Activated T-helper 1 cell treated with anti-CD3 and anti-CD28 coated beads, Interleukin-12 subunit alpha, Interleukin-12 subunit beta, Interleukin-2, Interleukin-4 antibody, amounts not matched to agents 30 ng/mL and 10 ng/mL and 1 ng/mL, durations not matched to agents 14 hours and 24 hours and 36 hours (primary cell): ENCODE data around the gene UGP2. TPM values are rescaled to one million over a fixed set of nuclear protein-coding genes. Genes with fewer than 3 reads are reported as not detected.

Experiments
- DNase-seq: peaks from one replicate; pipeline ENCODE4 v3.0.0; 2021; ENCODE audit warnings: low spot score
- H3K27ac Mint-ChIP-seq: one replicate; pipeline ENCODE4 v1.8.0; 2021; ENCODE audit warnings: mild to moderate bottlenecking, mixed read lengths
- H3K27me3 Mint-ChIP-seq: one replicate; pipeline ENCODE4 v1.8.0; 2022; ENCODE audit warnings: mild to moderate bottlenecking, moderate library complexity, mixed read lengths; ENCODE audit not compliant: insufficient read depth
- H3K36me3 Mint-ChIP-seq: one replicate; pipeline ENCODE4 v1.8.0; 2021; ENCODE audit warnings: low read depth, mixed read lengths
- H3K4me1 Mint-ChIP-seq: one replicate; pipeline ENCODE4 v1.8.0; 2021; ENCODE audit warnings: low read depth, mixed read lengths
- H3K4me3 Mint-ChIP-seq: one replicate; pipeline ENCODE4 v1.8.0; 2021; ENCODE audit warnings: mild to moderate bottlenecking, moderate library complexity, mixed read lengths
- H3K9me3 Mint-ChIP-seq: one replicate; pipeline ENCODE4 v1.8.0; 2021; ENCODE audit warnings: mixed read lengths
- intact Hi-C: fragments of 100-400 bp; cut with micrococcal nuclease; formaldehyde crosslinking; loops from one replicate; pipeline ENCODE4 v1.15.1; 2024
- total RNA-seq: library from RNA; stranded (reverse); gene quantifications from 2 replicates; pipeline ENCODE4 v1.2.3, GENCODE V29; 2022

UGP2 gene
- total RNA-seq, 1 donor from 2014 or later, result 60.3 TPM

DNA sequence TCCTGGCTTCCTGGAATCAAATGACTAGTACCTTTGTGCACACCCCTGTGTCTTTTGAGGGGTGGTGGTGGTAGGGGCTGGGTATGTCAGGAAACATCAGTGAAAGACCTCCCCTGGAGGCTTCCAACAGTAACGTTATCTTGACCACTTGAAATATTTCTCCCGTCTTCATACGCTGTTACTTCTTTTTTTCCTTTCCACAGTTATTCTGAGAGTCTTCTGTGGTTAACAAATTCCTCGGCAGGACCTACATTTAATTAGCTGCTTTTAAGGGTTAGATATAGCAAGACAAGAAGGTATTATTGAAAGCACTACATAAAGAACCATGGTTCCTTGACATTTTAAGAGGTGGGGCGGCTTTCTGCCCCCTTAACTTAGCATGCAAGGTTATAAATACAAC, 34.6 kb downstream of the UGP2 start:
- Mint-ChIP-seq H3K9me3 (no peaks in the 10 kb centered on the region), H3K27ac (no peak overlapping the region), H3K4me3 (no peak overlapping the region), H3K36me3 (peaks cover 38% of the 10 kb centered on the region), H3K4me1 (peaks cover 36% of the 10 kb centered on the region), H3K27me3 (no peaks in the 10 kb centered on the region)
- no peak for DNase-seq
- intact Hi-C loops, result no loop called here

DNA sequence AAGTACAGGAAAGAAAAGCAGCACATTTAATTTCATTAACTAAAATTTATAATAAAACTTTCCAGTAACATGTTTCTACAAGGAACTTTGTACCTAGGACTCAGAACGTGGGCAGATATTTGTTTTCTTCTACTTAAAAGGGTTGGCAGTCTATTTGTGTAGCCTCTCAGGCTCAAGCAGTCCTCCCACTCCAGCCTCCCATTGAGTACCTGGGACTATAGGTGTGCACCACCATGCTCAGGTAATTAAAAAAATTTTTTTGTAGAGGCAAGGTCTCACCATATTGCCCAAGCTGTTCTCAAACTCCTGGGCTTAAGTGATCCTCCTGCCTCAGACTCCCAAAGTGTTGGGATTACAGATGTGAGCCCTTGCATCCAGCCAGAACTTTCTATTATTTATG, 36.8 kb downstream of the UGP2 start:
- DNase-seq, result no peak
- Mint-ChIP-seq H3K9me3 (no peaks in the 10 kb centered on the region), H3K4me1 (peaks cover 52% of the 10 kb centered on the region), H3K36me3 (peaks cover 34% of the 10 kb centered on the region), H3K27ac (no peak overlapping the region), H3K4me3 (no peak overlapping the region), H3K27me3 (no peaks in the 10 kb centered on the region)
- intact Hi-C loops, result no loop called here

DNA sequence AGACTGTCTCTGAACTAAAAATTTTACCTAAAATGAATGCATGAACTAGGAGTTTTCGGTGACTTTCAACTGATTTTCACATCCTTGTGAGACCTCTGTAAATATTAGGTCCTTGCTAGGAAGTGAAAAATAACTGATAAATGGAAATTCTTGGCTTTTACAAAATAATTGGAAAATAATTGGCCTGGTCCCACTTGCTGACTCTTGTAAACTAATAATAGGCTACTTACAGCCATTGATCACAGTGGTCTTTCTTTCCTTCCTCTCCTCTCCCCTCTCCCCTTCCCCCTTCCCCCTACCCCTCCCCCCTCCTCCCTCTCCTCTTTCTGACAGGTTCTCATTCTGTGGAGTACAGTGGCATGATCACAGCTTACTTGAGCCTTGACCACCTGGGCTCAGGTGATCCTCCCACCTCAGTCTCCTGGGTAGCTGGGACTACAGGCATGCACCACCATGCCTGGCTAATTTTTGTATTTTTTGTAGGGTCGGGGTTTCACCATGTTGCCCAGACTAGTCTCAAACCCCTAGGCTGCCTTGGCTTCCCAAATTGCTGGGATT, 38.3 kb downstream of the UGP2 start:
- Mint-ChIP-seq H3K27ac (no peak overlapping the region), H3K4me1 (peaks cover 41% of the 10 kb centered on the region), H3K4me3 (no peak overlapping the region), H3K27me3 (no peaks in the 10 kb centered on the region), H3K9me3 (no peaks in the 10 kb centered on the region), H3K36me3 (peaks cover 33% of the 10 kb centered on the region)
- no peak for DNase-seq
- intact Hi-C loops, result no loop called here

DNA sequence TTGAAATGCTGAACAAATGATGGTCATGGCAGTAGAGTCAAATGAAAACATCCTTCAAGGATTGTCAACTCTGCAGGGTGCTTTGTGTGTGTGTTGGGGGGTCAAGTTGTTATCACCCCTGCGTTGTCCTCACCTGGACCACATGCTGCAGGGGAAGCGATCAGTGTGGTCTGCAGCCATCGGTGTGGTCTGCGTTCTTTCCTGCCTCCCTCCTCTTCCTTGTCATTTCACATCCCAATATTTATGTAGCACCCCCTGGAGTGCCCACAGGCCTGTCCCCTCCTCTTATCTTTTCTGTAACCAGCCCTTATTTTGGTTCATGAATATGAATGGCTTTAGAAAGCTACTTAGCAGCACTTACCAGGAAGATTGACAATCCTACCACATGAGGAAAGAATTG, 38.9 kb downstream of the UGP2 start:
- Mint-ChIP-seq H3K36me3 (peaks cover 30% of the 10 kb centered on the region), H3K4me3 (no peak overlapping the region), H3K27me3 (no peaks in the 10 kb centered on the region), H3K4me1 (peaks cover 34% of the 10 kb centered on the region), H3K9me3 (no peaks in the 10 kb centered on the region), H3K27ac (no peak overlapping the region)
- intact Hi-C loops, result no loop called here
- no peak for DNase-seq

DNA sequence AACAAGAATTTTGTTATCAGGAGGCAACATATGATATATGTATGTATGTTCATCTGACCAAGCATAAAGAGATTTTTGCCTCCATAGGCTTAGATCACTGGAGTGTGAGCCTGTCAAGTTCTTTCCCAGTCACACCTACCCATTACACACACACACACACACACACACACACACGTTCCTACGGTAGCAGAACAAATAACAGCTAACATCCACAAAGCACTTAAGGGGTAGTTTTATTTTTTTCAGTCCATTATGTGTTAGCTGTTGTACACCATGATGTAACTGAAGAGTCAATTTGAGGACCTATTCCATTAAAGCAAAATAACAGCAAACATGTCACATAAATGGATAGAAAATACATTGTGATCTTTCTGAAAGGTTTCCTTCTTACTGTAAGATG, 39.5 kb downstream of the UGP2 start:
- DNase-seq, result no peak
- Mint-ChIP-seq H3K4me3 (no peak overlapping the region), H3K27me3 (no peaks in the 10 kb centered on the region), H3K27ac (no peak overlapping the region), H3K9me3 (no peaks in the 10 kb centered on the region), H3K36me3 (peaks cover 27% of the 10 kb centered on the region), H3K4me1 (peaks cover 29% of the 10 kb centered on the region)
- intact Hi-C loops, result no loop called here

DNA sequence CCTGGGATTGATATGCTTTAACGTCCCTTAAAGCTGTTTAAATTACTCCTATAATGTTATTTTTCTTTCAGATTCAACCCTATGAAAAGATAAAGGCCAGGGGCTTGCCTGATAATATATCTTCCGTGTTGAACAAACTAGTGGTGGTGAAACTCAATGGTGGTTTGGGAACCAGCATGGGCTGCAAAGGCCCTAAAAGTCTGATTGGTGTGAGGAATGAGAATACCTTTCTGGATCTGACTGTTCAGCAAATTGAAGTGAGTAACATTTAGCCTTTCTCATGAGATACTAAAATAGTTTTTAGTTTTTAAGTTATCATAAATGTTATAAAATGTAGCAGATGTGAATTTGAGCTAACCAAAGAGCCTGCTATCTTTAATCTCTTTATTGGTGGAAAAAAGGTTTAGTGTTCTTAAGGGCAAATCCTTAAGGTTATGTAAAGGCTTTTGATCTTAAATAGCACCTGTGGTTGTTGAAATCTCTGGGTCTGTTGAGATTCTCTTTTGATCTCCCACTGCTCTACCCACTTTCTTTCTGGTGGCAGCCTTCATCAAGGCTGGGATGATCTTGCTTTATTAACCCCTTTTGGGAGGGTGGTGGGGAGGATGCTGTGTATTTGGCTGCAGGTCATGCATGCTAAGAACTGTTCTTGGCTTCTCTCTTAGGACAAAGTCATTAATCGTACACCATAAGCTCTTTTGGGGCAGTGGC, 40.9 kb downstream of the UGP2 start:
- DNase-seq, result no peak
- Mint-ChIP-seq H3K9me3 (no peaks in the 10 kb centered on the region), H3K4me1 (peaks cover 25% of the 10 kb centered on the region), H3K36me3 (peaks cover 19% of the 10 kb centered on the region), H3K27me3 (no peaks in the 10 kb centered on the region), H3K27ac (peak overlapping the region; percentile 38), H3K4me3 (no peak overlapping the region)
- intact Hi-C loops, result no loop called here

DNA sequence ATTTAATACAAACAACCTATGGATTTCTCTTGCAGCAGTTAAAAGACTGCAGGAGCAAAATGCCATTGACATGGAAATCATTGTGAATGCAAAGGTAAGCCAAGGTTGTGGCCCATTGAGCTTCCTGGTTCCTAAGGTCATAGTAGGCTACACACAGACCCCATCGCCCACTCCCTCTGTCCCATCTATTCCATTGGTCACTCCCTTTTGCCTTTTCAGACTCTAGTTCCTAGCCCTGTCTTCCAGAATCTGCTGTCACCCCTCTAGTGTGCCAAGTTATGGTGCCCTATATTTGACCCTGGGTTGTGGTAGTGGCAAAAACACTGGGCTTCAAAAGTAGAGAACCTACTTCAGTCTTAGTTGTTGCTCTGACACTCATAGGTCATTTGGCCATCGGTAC, 44.7 kb downstream of the UGP2 start:
- DNase-seq, result no peak
- H3K27me3 Mint-ChIP-seq, result no peaks in the 10 kb centered on the region
- peaks cover 31% of the 10 kb centered on the region for H3K36me3 Mint-ChIP-seq
- intact Hi-C loops, result no loop called here
- no peaks in the 10 kb centered on the region for H3K9me3 Mint-ChIP-seq
- H3K4me3 Mint-ChIP-seq, result no peak overlapping the region
- no peak overlapping the region for H3K27ac Mint-ChIP-seq
- peaks cover 23% of the 10 kb centered on the region for H3K4me1 Mint-ChIP-seq

DNA sequence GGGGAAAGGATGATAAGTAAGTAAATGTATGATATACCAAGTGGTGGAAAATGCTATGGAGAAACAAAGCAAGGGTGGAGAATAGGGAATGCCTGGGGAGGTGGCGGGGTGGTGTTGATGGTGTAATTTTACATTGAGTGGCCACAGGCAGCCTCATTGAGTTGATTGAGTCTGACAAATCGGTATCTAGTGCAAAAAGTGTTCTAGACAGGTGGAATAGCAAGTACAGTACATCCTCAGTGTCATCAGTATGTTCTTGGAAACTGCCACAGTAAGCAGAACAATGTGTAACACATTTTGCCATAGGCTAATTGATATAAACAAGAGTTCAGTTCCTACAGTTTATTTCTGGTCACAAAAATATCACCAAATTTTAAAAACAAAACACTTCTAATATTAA, 46.4 kb downstream of the UGP2 start:
- H3K36me3 Mint-ChIP-seq, result peaks cover 27% of the 10 kb centered on the region
- intact Hi-C loops, result no loop called here
- H3K27me3 Mint-ChIP-seq, result no peaks in the 10 kb centered on the region
- H3K4me3 Mint-ChIP-seq, result no peak overlapping the region
- peaks cover 10% of the 10 kb centered on the region for H3K4me1 Mint-ChIP-seq
- no peak overlapping the region for H3K27ac Mint-ChIP-seq
- H3K9me3 Mint-ChIP-seq, result no peaks in the 10 kb centered on the region
- DNase-seq, result no peak

DNA sequence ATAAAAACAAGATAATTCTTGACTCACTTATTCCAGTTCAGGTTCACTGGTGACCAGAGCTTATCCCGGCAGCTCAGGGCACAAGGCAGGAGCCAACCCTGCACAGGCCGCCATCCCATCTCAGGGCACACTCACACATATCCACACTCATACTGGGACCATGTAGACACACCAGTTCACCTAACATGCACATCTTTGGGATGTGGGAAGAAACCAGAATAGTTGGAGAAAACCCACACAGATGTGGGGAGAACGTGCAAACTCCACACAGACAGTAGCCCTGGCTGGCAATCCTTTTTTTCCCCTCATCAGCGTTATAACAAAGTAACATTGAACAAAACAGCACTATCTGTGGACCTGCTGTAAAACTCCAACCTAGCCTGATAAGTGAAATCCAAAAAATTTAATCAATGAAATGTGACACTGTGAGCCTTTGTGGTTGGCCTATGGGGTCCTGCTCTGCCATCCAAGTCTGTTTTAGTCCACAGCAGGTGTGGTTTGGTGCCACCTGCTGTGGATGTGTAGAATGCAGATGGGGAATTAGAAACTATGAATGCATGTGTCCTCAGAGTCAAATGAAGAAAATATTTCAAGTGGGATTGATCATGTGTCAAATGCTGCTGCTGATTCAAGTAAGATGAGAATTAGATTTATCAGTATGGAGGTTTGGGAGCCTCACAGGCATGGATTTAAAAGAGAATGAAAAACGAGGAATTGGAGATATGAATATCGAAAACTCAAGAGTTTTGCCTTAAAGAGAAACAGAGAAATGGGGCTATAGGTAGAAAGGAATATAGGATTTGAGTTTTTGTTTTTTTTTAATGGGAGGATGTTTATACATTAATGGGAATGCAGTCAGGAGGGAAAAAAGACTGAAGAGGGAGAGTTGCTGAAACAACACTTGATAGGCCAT, 47.0 kb downstream of the UGP2 start:
- Mint-ChIP-seq H3K27me3 (no peaks in the 10 kb centered on the region), H3K27ac (peak overlapping the region; percentile 37), H3K4me1 (peaks cover 8% of the 10 kb centered on the region), H3K36me3 (peaks cover 30% of the 10 kb centered on the region), H3K4me3 (no peak overlapping the region), H3K9me3 (no peaks in the 10 kb centered on the region)
- DNase-seq, result peak; percentile 12
- intact Hi-C loops, result loop anchor here (1.0 kb wide), 1 partner anchor 196 kb away; no protein-coding TSS in a partner anchor

DNA sequence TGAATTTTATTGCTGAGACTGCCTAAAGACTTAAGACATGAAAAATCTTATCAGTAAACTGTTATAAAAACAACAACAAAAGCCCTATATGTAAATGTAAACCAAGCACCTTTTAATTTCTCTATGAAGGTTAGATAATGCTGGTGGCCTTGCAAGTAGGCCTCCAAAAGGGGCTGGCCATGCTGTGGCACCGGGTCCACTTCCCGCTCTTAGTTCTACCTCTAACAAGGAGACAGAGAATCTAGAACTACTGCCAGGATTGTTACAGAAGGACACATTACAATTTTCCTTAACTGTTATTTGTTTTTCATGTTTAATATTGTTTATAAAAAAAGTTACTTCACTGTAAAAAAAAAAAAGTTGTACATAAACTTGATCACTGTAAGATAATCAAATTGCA, 49.0 kb downstream of the UGP2 start:
- Mint-ChIP-seq H3K27ac (no peak overlapping the region), H3K9me3 (no peaks in the 10 kb centered on the region), H3K36me3 (peaks cover 27% of the 10 kb centered on the region), H3K27me3 (no peaks in the 10 kb centered on the region), H3K4me1 (peaks cover 8% of the 10 kb centered on the region), H3K4me3 (no peak overlapping the region)
- DNase-seq, result no peak
- intact Hi-C loops, result no loop called here

DNA sequence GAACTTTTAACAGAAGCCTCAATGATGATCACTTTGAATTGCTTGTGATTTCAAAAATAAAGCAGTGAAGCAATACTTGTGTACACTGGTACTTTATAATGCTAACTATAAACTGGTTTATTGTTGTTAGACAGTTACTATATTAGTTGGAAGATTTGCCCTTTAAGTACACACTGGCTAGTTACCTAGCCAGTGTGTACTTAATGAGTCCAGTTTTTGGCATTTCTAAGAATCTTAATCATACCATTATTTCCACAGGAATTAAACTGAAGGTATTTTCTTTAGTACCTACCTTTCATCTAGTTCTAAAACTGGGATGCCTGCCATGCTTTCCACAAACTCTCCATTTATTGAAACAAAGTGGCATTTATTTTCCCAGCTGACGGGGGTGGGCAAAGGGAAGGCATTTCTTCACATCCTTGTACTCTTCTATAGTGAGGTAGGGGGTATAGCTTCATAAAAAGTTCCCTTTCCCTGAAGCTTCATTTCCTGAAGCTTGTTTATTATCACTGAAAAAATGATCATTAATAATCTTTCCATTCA, 49.9 kb downstream of the UGP2 start:
- H3K9me3 Mint-ChIP-seq, result no peaks in the 10 kb centered on the region
- H3K4me3 Mint-ChIP-seq, result no peak overlapping the region
- no peak for DNase-seq
- peak overlapping the region; percentile 3 for H3K27ac Mint-ChIP-seq
- intact Hi-C loops, result no loop called here
- H3K27me3 Mint-ChIP-seq, result no peaks in the 10 kb centered on the region
- H3K4me1 Mint-ChIP-seq, result peaks cover 8% of the 10 kb centered on the region
- H3K36me3 Mint-ChIP-seq, result peaks cover 32% of the 10 kb centered on the region

DNA sequence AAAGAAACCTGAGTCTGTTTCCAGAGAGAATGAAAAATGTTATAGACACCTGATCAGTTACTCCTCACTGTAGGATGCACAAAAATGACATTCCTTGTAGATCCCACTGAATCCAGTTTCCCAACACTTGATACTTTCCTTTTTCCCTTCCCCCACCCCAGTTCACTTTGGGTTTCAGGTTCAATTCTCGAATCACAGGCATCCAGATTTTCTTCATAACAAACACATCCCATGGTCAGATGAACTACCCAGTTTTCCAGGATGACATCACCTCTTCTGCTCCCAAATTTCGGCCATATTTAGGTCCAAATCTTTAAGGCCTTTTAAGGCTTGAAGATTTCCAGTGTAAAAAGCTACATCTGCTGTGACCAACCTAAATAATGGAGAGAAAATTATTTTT, 51.5 kb downstream of the UGP2 start:
- Mint-ChIP-seq H3K27me3 (no peaks in the 10 kb centered on the region), H3K9me3 (no peaks in the 10 kb centered on the region), H3K27ac (no peak overlapping the region), H3K36me3 (peaks cover 37% of the 10 kb centered on the region), H3K4me1 (peaks cover 8% of the 10 kb centered on the region), H3K4me3 (no peak overlapping the region)
- no peak for DNase-seq
- intact Hi-C loops, result no loop called here

DNA sequence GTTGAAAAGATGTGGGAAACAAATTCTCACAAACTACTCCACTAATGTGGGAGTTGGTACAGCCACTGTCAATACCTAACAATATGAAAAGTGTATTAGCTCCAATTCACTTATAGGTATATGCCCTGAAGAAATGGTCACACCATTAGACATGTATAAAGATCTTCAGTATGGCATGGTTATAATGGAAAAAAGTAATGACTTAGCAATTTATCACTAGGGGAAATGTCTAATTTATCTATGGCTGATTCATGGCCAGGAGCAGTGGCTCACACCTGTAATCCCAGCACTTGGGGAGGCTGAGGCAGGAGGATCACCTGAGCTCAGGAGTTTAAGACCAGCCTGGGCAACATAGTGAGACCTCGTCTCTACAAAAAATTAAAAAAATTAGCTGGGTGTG, 52.5 kb downstream of the UGP2 start:
- no peak for DNase-seq
- Mint-ChIP-seq H3K9me3 (no peaks in the 10 kb centered on the region), H3K27ac (no peak overlapping the region), H3K4me1 (peaks cover 2% of the 10 kb centered on the region), H3K4me3 (no peak overlapping the region), H3K36me3 (peaks cover 36% of the 10 kb centered on the region), H3K27me3 (no peaks in the 10 kb centered on the region)
- intact Hi-C loops, result no loop called here
